ENCODE results near the gene FBN1. TPM values are rescaled to one million over a fixed set of nuclear protein-coding genes. Genes with fewer than 3 reads are reported as not detected.

FBN1 gene
- total RNA-seq, 1 experiment from 2014 or later: 5.2 TPM

GRCh38 chr15:48536681-48537091, 108.8 kb downstream of the FBN1 start:
- DNase-seq (ENCODE audit: low spot score) (no peak), ATAC-seq (no peak)
- H3K36me3 Mint-ChIP-seq: no peaks in the 10 kb centered on the region
- no peak overlapping the region for H3K4me3 Mint-ChIP-seq
- H3K27ac Mint-ChIP-seq: peak overlapping the region; percentile 41; the same call in 1 of the 2 replicates
- TF ChIP-seq MYBL2 (CRISPR knock-in tag; IDR thresholded peaks at IDR 0.05) (no peak), ZNF219 (CRISPR knock-in tag; IDR thresholded peaks at IDR 0.05; ENCODE audit: borderline replicate concordance) (no peak), FOXP1 (CRISPR knock-in tag; IDR thresholded peaks at IDR 0.05; ENCODE audit: borderline replicate concordance) (no peak), NR2C2 (CRISPR knock-in tag; IDR thresholded peaks at IDR 0.05) (no peak), ATF2 (CRISPR knock-in tag; IDR thresholded peaks at IDR 0.05; ENCODE audit: borderline replicate concordance, low read depth) (no peak), NR1H2 (CRISPR knock-in tag; IDR thresholded peaks at IDR 0.05) (no peak)
- no peaks in the 10 kb centered on the region for H3K9me3 Mint-ChIP-seq
- H3K4me1 Mint-ChIP-seq: no peaks in the 10 kb centered on the region
- ChIA-PET POLR2A (no interaction called here), CTCF (no interaction called here)
- no peaks in the 10 kb centered on the region for H3K27me3 Mint-ChIP-seq (ENCODE audit: low read depth)

GRCh38 chr15:48533982-48534381, 111.5 kb downstream of the FBN1 start:
- Mint-ChIP-seq H3K27me3 (ENCODE audit: low read depth) (no peaks in the 10 kb centered on the region), H3K36me3 (no peaks in the 10 kb centered on the region), H3K4me3 (no peak overlapping the region), H3K9me3 (no peaks in the 10 kb centered on the region), H3K4me1 (no peaks in the 10 kb centered on the region), H3K27ac (no peak overlapping the region)
- DNase-seq (ENCODE audit: low spot score) (no peak), ATAC-seq (no peak)
- POLR2A ChIA-PET: no interaction called here
- CTCF ChIA-PET: no interaction called here
- TF ChIP-seq KAT7 (CRISPR knock-in tag; IDR thresholded peaks at IDR 0.05; ENCODE audit: borderline replicate concordance) (no peak), E2F5 (CRISPR knock-in tag; IDR thresholded peaks at IDR 0.05) (no peak), USF2 (CRISPR knock-in tag; IDR thresholded peaks at IDR 0.05) (no peak), IRF2 (CRISPR knock-in tag; IDR thresholded peaks at IDR 0.05; ENCODE audit: borderline replicate concordance, low read depth) (no peak), ATF6 (CRISPR knock-in tag; IDR thresholded peaks at IDR 0.05) (no peak), ARID4B (CRISPR knock-in tag; IDR thresholded peaks at IDR 0.05; ENCODE audit: borderline replicate concordance) (no peak), SP1 (CRISPR knock-in tag; conservative IDR thresholded peaks at IDR 0.05) (no peak), ZNF512 (CRISPR knock-in tag; IDR thresholded peaks at IDR 0.05; ENCODE audit: borderline replicate concordance) (no peak), HMGA2 (CRISPR knock-in tag; IDR thresholded peaks at IDR 0.05) (no peak), MXD4 (CRISPR knock-in tag; IDR thresholded peaks at IDR 0.05; ENCODE audit: borderline replicate concordance) (no peak), NFE2L1 (CRISPR knock-in tag; IDR thresholded peaks at IDR 0.05) (no peak)

Data from WTC11 (cell line).